DMS53 (cell line): Measurements from ENCODE around the gene TRPM4.
"Not testable (repeated sequence)": the region's sequence is repeated elsewhere in the genome, so short reads cannot be mapped to it uniquely, and the experiment has no call there.

Source experiments
- DNase-seq: peaks from one replicate; lab custom pipeline; 2025; lab: John Stamatoyannopoulos, UW

Gene TRPM4

DNA sequence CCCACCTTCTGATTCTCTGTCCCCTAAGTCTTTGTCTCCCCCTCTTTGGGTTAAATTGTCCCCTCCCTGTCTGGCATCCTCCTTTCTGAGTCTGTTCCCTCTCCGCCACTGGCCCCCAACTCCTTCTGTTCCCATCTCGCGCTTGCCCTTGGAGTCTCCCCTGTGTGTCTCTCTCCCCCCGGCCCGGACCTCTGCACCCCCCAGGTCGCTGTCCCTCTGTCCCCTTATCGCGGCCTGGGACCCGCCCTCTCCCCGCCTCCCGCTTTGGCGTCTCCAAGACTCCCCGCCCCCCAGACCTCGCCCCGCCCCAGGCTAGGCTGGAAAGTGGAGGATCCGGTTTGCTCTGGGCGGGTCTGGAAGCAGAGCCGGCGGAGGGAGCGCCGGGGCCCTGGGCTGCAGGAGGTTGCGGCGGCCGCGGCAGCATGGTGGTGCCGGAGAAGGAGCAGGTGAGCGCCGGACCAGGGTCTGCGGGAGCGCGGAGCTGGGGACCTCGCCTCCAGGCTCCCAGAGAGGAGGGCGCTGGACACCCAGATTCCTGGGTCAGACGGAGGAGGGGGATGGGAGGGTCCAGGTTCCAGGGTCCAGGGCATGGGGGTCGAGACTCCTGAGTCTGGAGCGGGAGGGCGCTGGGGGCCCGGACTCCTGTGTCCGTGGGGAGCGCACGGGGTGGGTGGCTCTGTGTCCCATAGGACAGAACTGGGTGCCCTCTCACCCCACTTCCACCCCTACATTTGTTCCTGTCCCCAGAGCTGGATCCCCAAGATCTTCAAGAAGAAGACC is at the start of gene TRPM4:
Gene TRPM4 (plus strand): TSS at position 348 of the 780 bp plus-strand sequence. CDS start 75 bp downstream, at position 423.
- DNase-seq = peak; percentile 94

DNA sequence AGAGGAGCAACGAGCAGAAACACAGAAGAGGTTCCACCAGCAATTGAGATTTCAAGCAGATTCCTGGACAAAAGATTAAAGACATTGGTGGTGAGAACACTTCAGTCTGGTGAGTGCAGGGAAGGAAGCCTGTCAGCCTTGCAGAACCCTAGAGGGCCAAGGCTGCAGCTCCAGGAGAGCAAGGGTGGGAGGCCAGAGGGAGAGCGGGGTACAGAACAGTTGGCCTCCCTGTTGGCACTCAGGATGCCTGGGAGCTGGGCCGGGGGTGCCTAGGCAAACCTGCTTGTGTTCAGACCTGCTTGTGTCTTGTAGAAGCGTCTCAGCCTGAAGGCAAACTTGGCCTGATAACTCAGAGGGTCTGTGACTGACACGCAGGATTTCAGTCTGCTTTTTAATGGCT is 48.5 kb upstream of the TRPM4 start:
- no peak for DNase-seq

DNA sequence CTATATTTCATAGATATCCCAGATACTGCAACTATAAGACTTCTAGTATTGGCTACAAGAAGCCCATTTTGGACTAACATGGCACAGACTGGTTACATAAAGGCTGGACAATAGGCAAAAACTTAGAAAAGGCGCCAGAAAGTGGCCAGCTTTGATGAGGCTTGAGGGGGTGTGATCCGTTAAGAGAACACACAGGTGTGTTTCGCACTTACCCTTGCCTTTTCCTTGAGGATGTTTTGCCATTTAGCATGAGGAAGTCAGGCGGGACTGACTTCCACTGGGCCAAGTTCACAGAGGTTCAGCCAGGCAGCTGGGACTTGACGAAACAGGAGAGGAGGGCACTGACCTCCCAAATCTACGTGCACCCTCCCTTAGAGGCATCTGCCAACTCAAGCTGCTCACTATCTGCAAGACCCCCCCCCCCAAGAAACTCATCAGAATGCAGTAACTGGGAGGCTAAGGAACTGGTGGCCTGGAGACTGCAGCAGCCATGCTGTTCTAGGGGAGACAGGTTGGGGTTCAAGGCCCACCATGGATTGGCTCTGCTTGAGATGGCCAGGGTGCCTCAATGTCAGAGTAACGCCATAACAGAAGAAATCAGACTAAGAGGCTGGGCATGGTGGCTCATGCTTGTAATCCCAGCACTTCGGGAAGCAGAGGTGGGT is 47.9 kb upstream of the TRPM4 start:
- DNase-seq = no peak

DNA sequence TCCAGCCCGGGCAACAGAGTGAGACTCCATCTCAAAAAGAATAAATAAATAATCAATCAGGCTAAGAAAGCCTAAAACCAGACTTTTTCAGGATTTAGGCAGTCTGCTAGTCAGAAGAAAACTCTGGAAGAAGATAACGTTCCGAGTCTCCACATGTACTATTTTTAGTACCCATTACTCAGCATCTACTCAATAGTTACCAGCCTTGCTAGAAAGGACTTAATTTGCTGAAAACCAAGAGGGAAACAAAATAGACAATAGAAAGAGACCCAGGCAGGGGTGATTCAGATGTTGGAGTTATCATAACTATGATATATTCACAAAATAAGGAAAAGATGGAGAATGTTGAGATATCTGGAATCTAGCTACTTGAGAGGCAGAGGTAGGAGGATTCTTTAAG is 47.0 kb upstream of the TRPM4 start:
- DNase-seq = no peak

DNA sequence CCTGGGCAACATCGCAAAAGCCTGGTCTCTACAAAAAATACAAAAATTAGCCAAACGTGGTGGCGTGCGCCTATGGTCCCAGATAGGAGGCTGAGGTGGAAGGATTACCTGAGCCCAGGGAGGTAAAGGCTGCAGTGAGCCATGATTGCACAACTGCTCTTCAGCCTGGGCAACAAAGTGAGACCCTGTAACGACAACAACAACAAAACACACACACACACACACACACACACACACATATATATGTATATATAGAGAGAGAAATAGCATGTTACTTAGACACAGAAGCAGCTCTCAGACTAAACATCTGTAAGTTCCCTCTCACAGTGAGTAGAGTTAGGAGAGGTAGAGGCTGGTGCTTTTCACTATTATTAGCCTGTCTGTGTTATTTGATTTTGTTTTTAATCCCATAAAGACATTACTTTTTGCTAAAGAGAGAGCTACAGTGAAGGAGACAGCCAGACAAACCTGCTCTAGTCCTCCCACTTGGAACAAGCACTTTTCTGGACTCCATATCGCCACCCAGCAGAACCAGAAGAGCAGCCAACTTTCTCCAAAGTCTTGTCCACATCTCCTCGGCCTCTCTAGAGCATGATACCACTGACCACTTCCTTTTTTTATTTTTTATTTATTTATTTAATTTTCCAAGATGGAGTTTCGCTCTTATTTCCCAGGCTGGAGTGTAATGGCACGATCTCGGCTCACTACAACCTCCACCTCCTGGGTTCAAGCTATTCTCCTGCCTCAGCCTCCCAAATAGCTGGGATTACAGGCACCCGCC is 46.2 kb upstream of the TRPM4 start:
- no peak for DNase-seq

DNA sequence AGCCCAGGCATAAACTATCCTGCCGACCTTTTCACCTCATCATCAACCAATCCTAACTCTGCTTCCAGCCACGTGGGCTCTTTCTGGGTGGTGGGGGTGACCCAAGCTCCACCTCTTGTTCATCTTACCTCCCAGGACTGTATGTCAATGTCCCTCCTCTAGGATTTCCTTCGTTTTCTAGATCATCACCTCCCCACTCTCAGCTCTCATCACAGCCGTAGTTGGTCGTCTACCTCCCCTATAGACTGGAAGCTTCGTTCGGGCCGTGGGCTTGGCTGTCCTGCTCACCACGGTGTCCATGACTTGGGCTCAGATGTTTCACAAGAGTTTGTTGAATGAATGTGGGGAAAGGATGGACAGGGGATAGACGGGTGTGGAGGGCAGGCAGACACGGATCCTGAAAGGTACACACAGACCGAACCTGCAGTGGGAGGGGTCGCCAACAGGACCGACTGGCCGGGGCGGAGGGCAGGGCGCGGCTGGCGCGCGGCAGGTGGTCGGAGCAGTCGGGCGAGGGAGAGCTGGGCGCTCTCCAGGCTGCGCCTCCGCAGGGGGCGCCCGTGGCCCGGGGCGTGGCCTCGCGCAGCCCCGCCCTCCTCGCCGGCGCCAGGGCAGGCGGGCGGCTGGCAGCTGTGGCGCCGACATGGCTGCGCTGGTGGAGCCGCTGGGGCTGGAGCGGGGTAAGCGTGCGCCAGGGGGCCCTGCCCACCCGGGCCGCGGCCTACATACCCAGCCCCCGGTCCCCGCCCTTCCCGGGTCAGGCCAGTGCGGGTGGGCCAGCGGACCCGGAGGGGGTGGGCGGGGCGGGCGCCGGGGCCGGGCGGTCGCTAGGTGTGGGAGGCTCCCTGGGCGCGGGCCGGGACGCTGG is 43.6 kb upstream of the TRPM4 start, which contains the start of gene LIN7B:
Gene LIN7B (plus strand): TSS at position 609 of the 868 bp plus-strand sequence. CDS start 35 bp downstream, at position 644.
- DNase-seq = peak; percentile 81

DNA sequence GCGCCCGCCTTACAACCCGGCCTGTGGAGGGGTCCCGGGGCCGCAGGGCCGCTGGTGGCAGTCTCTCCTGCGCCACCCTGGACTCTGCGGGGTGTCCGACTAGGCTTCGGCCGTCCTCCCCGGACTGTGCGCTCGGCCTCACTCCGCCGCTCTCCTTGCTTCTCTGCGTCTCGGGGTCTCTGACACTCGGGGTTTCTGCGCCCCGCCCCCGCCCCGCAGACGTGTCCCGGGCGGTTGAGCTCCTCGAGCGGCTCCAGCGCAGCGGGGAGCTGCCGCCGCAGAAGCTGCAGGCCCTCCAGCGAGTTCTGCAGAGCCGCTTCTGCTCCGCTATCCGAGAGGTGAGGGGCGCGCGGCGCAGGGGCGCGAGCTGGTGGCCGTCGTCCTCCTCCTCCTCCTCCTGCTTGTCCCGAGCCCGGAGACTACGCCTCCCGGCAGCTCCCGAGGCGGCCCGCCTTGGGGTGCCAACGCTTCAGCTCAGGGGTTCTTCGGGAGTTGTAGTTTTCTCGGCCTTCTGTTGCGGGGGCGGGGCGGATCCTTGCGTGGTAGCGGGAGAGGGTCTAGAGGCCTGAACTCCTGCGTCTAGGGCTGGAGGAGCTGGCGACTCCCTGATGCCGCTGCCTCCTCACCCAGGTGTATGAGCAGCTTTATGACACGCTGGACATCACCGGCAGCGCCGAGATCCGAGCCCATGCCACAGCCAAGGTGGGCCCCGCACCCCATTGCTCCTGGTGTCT is 42.8 kb upstream of the TRPM4 start:
- DNase-seq = peak; percentile 59

DNA sequence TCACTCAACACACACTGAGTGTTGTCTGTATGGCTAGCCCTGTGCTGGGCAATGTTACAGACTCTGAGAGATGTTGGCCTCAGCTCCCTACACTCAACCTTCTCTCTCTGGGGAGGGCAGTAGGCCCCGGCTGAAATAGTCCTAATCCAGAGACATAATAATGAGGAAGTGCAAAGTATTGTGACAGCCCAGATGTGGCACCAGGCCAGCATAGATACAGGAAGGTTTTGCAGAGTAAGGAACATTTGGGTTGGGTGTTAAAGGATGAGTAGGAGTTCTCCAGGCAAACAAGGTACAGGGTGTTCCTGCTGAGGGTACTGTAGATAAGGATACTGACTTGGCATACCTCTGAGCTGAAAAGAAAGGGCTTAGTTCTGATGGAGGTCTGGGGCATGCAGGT is 41.0 kb upstream of the TRPM4 start:
- DNase-seq = no peak

DNA sequence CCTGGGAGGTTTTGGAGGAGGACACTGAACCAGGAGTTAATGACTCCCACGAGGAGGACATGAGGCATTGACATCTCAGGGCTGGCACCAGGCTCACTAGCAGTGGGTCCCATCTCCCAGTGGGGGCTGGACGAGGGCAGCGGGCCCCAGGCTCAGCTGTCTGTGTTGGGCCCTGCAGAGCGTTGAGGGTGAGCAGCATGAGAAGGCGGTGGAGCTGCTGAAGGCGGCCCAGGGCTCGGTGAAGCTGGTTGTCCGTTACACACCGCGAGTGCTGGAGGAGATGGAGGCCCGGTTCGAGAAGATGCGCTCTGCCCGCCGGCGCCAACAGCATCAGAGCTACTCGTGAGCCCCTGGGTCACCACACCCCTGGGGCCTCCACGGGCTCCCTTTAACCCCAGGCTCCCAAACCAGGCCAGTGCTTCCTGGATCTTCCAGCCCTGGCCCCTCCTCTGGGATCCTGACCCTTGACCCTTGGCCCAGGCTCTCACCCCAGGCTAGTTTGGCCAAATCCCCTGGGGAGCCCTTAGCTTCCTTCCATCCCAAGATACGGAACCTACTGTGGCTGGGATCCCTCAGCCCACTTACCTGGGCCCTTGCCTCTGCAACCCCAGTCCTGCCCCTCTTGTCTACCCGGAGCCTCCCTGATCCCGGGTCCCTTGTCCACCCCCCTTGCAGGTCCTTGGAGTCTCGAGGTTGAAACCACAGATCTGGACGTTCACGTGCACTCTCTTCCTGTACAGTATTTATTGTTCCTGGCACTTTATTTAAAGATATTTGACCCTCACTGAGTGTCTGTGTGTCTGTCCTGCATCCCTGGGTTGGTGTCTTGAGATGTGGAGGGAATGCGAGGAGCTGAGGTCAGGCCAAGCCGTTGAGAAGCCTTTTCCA is 39.7 kb upstream of the TRPM4 start:
- DNase-seq = no peak

DNA sequence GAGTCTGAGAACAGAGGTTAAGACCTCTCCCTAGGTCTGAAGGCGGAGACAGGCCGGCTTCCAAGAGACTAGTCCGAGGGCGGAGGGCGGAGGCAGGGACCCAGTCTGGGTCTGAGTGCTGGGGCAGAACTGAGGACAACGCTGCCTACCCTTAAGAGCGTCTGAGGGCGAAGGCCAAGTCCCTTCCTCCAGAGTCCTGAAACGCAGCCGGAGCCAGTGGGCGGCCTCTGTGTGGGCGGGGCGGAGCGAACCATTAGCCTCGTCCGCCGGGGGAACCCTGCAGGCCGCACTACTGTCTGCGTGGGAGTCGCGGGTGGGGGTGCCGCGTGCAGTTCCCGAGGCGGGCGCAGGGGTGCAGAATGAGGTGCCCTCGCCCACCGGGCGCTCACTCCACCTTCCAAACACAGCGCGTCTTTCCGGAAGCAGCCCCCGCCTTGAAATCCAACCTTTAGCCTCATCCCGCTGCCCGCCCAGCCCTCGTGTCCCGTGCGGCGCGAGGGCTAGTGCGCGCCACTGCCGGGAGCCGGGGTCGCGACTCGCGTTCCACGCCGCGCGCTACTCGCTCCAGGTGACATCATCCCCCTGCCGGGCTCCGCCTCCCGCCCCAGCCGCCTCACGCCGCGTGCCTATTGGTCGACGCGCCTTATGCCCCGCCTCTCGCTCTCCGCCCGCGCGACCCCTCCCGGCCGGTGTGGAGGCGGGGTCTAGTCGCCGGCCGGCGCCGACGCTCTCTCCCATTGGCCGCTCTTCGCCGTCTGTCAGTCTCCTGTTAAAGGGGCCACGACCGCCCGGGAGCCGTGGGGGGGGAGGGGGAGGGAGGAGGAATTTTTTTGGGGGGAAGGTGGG is 38.8 kb upstream of the TRPM4 start, which contains the start of gene C19orf73:
Gene C19orf73 (minus strand): TSS at position 579 of the 846 bp plus-strand sequence. CDS start 121 bp downstream, at position 458.
- peak; percentile 97 for DNase-seq

DNA sequence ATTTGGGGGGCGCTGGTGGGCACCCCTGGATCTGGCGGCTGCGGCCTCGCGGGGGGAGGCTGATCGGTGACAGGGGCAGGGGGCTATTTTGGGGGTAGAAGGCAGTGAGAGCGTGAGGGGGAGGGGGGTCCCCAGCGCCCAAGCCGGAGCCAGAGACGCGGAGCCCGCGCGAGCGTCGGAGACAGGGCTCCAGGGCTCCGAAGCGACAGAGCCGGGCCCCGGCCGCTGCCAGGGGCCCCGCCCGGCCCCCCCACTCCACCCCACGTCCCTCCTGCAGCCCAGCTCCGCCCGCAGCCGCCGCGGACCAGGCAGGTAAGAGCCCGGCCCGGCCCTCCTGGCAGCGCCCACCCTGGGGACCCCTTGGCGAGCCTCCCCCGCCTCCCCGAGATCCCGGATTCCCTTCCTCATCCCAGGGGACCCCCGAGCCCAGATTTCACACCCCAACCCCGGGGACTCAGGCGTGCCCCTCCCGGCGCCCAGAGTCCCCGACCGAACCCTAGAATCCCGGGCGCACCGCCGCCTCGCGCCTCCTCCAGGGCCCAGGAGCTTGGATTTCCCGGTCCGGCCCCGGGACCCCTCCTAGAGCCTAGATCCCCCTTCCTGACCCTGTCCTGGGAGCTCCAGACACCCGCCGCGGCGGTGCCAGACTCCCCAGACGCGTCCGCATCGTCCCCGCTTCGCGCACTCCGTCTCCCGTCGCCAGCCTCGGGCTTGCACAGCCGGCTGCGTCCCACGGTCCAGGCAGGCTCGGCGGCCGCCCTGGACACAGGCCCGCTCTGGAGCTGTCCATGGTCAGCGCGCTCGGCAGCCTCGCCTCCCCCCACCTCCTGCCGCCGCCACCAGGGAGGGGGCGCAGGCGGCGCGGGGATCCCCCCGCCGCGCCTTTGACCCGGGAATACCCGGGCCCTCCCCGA is 37.9 kb upstream of the TRPM4 start, which contains the start of gene PPFIA3:
Gene PPFIA3 (plus strand): TSS at position 134 of the 914 bp plus-strand sequence. CDS start 8,330 bp downstream, outside the sequence.
- peak; percentile 73 for DNase-seq

DNA sequence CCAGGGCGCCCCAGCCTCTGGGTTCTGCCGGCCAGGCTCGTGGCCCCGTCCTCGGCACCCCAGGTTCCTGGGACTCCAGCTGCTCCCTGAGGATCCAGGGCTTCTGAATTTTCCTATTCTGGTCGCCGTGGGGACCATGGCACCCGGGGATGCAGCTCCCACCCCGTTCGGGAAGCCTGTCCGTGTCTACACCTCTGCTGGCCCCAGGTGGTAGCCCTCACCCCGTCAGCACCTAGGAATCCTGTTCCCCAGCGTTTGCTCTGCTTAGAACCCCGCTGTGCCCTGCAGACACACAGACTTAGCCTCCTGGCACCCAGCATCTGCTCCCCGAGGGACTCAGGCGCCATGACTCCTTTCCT is 37.3 kb upstream of the TRPM4 start:
- no peak for DNase-seq

DNA sequence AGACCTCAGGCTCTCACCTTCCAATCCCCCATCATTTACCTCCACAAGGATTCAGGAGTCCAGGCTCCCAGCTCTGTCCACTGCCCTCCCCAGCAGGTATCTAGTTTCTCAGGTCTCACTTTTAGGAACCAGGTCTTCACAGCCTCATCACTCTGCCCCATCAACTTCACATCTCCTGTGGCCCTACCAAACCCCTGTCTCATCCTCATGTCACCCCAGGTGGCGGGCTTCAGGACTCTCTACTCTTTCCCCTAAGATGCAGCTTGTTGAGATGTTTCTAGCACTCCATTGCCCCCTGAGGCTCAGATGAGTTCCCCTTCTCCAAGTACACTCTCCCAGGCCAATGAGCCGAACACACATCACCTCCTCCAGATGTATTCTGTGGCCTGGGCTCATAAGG is 36.7 kb upstream of the TRPM4 start:
- no peak for DNase-seq

DNA sequence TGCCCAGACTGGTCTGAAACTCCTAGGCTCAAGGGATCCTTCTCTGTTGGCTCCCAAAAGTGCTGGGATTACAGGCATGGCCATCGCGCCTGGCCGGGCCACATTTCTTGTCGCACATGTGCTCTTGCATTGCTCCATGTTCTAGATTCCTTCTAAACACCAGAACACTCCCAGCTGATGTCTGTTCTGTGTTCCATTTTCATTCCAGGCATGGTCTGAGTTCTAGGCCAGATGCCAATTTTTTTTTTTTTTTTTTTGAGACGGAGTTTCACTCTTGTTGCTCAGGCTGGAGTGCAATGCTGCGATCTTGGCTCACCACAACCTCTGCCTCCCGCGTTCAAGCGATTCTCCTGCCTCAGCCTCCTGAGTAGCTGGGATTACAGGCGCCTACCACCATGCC is 35.8 kb upstream of the TRPM4 start:
- DNase-seq = not testable (repeated sequence)

DNA sequence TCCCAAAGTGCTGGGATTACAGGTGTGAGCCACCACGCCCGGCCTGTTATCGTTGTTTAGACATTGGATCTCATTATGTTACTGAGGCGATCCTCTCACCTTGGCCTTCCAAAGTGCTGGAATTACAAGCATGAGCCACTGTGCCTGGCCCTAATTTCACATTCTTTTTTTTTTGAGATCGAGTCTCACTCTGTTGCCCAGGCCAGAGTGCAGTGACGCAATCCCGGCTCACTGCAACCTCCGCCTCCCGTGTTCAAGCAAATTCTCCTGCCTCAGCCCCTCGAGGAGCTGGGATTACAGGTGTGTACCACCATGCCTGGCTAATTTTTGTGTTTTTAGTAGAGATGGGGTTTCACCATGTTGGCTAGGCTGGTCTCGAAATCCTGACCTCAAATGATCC is 34.3 kb upstream of the TRPM4 start:
- not testable (repeated sequence) for DNase-seq

DNA sequence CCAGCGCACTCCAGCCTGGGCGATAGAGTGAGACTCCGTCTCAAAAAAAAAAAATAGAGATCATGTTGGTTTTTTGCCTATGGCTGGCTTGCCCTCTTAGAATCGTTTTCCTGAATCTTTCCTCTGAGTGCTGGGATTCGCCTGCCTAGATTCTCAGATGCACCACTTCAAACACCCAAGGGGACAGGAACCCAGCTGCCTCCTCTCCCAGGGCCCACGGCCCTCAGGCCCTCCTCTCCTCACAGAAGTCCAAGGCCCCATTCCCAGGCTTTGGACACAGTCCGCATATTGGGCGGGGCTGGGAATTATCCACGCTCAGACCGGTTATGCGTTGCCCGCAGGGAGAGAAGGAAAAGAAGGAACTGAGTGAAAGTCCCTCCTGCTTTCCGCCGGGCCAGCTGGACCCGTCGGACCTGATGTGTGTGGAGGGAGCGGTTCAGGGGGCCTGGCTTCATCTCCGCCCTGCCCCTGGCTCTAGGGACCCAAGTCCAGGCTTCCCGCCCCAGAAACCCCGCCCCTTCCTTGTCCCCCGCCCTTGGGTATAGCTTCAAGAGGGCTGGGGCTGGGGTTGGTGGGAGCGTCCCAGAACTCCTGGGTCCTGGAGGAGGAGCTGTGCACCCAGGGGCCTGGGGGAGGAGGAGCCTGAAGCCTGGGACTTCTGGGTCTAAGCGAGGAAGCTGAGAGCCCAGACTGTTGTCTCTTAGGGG is 32.4 kb upstream of the TRPM4 start:
- peak; percentile 52 for DNase-seq

DNA sequence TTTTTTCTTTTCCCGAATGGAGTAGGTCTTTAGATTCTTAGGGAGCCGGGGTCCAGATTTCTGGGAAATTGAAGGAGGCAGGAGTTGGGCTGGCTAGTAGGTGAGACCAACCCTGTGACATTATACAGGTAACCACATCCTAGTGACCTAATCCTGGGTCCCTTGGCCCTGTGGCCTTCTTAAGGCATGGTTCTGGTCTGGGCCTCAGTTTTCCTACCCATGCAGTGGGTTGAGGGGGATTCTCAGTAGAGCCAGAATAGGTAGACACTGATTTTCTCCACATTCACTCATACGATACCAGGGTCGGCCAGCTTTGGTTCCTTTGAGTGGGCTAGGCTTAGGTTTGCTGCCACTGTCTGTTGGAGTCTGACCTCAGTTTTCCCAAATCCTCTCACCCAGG is 31.0 kb upstream of the TRPM4 start:
- no peak for DNase-seq
